GM04504 (cell line): ENCODE data around the gene NCR2.

Experiments
- DNase-seq: peaks from one replicate; pipeline ENCODE4 v3.0.0-alpha.2; 2012; ENCODE audit warnings: low read depth

The NCR2 gene

DNA sequence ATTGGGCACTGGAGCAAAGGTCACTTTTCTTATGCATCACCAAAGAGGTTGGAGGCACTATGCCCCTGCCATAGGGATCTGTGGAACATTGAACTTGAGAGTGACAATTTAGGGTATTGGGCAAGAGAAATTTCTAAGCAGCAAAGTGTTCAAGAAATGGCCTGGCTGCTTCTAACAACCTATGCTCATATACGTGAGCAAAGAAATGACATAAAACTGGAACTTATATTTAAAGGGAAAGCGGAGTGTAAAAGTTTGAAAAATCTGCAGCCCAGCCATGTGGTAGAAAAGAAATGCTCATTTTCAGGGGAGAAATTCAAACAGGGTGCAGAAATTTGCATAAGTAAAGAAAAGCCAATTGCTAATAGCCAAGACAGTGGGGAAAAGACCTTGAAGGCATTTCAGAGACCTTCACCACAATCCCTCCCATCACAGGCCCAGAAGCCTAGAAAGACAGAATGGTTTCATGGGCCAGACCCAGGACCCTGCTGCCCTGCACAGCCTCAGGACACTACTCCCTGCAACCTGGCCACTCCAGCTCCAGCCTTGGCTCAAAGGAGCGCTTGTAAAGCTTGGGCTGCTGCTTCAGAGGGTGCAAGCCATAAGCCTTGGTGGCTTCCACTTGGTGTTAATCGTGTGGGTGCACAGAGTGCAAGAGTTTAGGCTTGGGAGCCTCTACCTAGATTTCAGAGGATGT, 24.4 kb downstream of the NCR2 start:
- no peak for DNase-seq

DNA sequence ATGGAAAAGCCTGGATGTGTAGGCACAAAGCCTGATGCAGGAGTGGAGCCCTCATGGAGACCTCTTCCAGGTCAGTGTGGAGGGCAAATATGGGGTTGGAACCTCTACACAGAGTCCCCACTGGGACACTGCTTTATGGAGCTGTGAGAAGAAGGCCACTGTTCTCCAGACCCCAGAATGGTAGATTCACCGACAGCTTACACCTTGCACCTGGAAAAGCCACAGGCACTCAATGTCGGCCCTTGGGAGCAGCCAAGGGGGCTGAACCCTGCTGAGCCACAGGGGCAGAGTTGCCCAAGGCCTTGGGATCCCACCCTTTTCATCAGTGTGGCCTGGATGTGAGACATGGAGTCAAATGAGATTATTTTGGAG, 24.9 kb downstream of the NCR2 start:
- no peak for DNase-seq

DNA sequence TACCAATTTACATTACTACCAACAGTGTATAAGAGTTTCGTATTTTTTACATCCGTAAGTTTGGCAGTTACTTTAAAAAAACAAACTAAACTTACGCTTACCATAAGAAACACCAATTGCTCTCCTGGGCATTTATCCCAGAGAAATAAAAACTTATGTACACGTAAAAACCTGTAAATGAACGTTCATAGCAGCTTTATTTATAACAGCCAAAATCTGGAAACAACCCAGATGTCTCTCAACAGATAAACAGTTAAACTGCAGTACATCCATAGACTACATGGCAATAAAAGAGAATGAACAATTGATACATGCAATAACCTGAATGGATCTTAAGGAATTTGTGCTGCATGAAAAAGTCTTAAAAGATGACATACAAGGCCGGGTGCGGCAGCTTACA, 30.7 kb downstream of the NCR2 start:
- no peak for DNase-seq

DNA sequence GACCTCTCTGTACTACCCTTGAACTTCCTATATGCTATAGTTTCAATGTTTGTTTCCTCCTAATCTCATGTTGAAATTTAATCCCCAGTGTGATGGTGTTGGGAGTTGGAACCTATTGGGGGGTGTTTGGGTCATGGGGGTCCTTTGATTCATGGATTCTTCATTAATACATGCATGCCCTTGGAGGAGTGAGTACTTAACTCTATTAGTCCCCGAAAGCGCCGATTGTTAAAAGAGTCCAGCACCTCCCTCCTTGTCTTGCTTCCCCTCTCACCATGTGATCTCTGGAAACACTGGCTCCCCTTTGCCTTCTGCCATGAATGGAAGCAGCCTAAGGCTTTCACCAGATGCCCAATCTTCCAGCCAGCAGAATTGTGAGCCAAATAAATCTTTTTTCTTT, 31.7 kb downstream of the NCR2 start:
- DNase-seq: no peak

DNA sequence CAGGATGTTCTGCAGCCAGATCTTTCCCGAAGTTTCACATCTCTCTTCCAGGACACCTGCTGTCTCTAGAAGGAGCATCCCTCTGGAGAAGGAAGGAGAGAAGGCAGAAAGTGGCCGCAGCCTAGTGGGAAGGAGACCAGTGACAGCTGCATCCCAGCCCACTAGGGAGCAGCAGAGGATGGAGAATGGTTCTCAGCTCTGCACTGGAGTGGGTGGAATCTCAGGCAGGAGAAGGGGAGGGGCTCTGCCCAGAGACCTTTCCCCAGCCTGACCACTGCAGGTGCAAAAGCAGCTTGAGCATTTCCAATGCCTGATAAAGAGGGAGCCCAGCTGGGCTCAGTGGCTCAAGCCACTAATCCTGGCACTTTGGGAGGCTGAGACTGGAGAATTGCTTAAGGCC, 32.3 kb downstream of the NCR2 start:
- peak; percentile 22 for DNase-seq

DNA sequence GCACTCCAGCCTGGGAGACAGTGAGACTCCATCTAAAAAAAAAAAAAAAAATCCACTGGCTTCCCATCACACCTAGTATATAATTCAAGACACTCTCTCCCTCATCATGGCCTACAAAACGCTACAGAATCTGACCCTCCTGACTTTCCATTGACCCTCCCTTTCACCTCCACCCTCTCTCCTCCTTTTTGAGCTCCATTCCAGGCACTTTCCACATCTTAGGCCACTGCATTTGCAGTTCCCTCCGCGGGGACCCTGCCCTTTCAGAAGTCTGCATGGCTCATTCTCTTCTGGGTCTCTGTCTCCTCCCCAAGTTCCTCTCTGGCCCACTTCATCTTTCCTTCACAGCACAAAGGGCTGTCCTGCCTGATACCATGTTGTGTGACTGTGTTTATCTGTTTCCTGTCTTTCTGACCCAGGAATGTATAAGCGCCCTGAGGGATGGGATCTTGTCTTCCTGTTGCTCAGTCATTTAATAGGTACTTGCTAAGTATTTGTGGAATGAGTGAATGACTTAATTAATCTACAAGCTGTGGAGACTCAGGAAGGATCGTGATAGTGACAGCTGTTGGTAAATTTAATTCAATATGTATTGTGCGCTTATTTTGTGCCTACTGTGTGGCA, 35.2 kb downstream of the NCR2 start:
- no peak for DNase-seq

DNA sequence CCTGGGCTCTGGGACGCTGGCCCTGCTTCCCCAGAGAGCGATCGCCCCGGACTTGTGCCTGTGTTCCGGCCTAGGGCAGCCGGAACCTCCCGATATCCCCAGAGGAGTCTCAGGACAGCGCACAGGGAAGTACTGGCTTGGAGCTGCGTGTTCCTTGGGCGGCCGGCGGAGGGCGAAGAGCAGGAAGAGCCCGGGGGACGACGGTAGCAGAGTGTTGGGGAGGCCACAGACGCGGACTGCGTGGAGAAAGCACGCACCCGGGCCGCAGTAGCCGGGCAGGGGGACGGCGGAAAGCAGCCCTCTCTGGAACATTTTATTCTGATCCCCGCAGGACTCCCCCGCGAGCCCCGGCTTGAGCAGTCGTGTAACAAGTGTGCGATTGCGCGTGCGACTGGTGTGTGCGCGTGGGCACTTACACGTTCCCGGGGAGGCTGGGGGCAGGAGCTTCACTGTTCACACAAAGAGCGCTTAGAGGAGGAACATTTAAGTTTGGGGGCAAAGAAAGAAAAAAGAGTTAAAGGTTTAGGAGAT, 36.1 kb downstream of the NCR2 start:
- no peak for DNase-seq

DNA sequence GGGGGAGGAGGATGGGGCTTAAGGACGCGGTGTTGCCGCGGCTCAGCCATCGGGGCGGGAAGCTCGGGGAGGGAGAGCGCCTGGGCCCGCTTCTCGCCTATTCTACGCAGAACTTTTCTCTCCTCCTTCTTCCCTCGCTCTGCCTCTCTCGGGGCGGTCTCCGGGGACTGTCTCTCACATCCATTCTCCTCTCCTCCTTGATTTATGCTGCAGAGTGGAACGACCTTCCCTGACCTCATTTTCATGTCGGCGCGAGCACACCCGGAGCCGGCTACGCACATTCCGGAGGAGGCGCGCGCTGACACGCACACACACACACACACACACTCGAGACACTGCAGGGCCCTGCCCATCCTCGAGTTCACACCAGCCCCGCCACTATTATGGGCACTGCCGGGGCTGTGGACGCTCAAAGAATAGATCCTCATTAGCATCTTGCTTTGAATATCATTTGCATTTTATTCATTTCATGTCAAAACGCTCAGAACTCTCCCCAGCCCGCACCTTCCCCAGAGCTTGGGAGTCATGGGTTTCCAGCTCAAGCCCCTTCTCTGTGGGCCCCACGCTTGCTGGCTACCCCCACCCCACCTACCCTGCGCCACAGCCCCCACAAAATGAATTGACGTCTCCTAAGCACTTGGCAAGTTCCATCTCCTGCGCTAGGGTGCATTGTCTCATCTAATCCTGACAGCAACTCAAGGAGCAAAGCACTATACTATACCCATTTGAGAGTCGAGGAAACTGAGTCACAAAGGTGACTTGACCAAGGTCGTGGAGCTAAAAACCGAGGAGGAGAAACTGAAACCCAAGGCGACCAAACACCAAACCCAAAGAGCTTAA, 36.8 kb downstream of the NCR2 start:
- DNase-seq: no peak

DNA sequence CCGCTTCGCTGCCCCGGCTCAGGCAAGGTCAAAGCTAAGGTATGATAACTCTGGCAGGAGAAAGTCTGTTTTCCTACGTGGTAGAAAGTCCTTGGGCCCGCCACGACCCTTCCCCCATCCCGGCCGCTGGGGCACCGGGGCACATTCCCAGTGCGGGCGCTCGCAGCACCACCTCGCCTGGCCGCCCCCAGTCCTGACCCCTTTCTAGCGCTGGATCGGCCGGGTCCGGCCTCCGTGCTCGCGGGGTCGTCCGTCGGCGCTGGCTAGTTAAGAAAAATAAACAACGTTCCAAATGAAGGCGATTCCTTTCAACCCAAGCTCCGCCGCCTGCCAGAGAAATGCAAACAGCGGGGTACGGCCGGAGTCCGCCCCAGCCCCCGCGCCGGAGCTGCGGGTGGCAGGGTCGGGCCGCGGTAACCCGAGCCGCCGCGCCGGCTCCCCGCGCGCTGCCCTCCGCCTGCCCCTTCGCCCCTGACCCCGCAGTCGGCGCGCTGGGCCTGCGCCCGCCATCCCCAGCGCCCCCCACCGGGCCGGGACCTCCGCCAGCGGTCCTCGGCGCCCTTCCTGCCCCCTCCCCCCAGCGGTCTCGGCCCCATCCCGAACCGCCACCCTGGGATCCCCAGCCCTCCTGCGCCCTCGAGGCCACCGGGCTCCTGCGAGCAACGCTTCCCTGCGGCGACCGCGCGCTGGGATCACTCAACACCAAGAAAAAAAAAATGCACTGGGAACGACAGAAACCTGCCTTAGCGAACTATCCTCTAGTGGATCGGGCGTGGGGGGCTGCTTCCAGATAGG, 37.6 kb downstream of the NCR2 start:
- DNase-seq: no peak

DNA sequence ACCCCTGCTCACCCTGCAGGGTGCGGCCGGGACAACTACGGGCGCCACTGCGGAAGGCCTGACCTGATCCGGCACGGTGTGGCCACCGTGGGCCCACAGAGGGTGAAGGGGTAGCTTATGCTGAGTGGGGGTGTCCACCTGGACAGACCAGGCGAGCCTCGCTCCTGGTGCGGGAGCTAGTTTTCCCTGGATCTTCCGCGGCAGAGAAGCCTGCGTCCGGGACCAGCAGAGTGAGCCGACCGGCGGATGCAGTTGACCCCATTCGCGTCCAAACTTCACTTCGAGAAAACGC, 38.2 kb downstream of the NCR2 start:
- DNase-seq: no peak

DNA sequence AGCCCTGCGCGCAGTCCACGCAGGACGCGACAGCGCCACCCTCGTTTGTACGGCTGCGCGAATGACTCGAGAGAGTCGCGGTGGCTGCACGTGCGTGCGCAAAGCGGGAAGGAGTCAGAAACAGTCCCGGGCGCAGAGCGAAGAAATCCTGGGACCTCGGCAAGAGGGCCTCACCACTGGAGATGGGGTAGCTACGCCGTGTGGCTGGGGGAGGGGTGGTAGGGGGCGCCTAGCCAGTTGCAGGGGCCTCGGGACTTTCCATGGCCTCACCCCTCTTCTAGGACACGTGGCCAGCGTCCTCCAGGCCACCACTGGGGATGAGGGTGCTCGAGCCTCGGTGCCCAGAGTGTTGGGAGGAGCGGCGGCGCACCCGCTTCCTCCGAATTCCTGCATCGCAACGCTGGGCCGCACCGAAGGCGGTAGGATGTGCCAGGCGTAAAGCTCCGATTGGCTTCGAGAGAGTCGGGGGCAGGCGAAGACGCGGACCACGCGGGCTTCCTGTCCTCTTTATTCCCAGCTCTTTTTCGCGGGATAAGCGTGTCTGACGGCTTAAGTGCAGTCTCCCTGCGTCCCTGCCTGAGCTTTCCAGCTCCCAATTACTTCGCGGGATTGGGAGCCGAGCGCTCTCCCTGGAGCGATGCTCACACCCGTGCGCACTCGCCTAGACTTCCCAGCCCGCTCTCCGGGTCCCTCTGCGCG, 38.7 kb downstream of the NCR2 start:
- no peak for DNase-seq

DNA sequence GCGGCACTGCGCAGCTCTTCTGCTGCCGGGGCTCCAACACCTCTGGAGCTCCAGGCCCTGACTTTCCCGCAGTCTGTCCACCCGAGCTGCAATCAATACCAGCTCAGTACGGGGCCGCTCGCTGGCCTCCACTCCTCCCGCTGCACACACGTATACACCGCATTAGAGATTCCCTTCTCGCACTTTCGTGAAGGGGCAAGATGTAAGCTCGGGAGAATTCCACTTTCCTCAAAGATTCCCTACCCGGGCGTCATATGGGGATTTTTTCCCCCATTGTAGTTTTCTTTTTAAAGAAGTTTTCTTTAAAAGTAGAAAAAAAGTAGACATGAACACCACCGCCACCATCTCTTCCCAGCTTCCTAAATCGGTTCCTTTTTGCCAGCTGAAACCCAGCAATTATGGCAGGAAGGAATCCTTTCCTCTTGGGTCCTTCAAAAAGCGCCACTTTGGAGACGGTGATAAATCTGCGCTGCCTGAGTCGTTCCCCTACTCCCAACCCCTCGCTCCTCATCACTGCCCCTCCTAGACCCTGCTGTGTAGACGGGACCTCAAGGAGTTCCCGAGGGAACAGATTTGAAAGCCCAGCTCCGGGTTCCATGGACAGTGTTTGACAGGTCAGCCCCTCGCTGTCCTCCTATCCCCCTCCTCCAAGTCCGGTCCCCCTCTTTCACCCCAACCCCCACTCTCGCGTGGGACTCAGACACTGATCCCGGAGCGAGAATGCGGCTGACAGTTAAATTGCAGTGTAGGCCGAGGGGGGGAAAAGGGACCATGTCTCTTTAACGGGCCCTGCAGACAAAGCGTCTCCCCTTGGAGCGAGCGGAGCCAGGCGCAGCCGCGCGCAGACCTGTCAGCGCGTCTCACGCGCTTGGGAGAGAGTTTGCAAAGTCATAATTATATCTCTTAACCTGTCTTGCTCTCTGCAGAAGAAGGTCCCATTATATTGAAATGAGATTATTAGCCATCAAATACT, 39.5 kb downstream of the NCR2 start:
- no peak for DNase-seq

DNA sequence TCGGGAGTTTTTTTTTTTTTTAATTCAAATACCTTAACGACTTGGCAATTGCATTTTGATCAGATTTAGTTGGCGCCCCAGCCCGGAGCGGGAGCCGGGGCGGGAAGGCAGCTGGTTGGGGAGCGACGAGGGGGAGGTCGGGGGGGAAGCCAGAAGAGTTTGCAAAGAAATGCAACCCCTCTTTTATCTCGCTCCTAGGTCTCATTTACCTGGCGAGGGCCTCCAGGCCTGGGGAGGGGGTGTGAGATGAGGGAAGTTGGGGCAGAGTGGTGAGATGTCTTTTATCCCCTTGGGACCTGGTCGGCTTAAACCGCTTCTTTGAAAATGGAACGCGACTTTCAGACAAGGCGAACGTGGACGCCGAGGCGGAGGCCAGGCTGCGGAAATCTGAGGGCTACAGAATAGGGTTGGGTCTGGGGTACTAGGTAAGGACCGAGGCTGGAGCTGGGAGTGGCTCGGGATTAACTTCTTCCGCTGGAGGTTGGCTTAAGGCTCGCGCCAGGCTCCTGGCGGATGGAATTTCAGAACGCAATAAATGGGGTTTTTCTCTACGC, 40.3 kb downstream of the NCR2 start:
- no peak for DNase-seq

DNA sequence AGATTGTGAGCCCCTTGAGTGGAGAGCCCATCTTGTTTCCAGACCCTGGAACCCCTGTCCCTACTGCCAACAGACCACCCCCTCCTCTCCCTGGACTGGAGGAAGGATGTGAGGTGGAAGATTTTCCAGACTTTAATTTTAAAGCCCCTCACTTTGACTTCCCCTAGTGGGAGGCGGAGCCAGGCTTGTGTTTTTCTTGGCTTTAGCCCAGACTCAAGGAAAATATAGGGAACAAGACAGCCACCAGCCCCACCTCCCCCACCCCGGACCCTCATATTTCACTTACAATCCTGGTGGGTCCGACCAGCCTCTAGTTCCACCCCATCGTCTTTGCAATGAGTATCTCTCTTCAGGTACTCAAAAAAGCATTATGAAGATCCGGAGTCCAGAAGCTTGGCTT, 40.8 kb downstream of the NCR2 start:
- no peak for DNase-seq

DNA sequence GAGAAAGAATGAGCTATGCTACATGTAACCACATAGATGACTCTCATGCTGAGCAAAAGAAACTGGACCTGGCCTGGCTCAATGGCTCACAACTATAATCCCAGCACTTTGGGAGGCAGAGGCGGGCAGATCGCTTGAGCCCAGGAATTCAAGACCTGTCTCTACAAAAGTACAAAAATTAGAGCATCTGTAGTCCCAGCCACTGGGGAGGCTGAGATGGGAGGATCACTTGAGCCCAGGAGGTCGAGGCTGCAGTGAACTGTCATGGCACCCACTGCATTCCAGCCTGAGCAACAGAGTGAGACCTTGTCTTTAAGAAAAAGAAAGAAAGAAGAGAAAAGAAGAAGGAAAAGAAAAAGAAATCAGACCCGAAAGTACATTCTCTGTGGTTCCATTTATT, 41.7 kb downstream of the NCR2 start:
- DNase-seq: no peak

DNA sequence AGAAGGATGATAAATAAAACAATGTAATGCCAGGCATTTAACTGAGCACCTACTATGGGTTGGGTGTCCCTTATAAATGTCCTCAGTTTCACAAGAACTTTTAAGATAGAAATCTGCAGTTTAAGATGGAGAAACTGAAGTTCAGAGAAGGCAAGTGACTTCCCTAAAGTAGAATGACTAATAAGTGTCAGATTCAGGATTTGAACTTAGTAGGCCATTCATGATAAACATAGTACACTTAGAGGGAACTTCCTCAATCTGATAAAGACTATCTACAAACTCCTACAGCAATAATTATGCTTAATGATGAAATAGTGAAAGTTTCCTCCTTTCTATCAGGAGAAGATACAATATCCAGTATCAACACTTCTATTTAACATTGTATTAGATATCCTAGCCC, 43.9 kb downstream of the NCR2 start:
- no peak for DNase-seq

DNA sequence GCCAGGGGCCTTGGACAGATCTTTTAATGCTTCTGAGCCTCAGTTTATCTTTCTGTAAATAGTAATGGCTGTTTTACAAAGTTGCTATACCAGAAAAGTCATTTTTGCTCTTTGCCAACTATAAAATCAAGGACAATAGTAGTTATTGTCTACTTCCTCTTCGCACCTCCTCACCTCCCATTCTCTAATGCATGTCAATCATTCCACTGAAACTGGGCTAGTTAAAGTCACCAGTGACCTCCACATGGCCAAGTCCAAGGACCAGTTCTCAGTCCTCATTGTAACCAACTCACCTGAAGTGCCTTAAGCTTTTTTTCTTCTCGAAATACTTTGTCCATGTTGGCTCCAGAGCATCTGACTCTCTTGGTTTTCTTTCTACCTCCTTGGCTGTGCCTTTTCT, 51.2 kb downstream of the NCR2 start:
- DNase-seq: no peak

DNA sequence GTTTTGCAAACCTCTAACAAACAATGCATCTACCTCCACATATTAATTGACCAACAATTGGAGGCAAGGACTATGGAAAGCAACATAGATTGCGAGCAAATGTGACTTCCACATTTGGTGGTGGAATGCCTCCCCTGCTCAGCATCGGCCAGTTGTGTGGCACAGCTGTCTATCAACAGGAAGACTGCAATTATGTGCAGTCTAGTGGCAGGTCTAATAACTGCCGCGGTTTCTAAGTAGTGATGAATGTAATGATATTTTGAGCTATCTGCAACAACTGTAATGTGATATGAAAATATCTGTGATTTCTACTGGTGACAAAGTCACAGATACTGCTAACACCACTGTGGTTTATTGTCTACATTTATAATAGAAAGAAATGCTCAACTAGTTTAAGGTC, 56.8 kb downstream of the NCR2 start:
- DNase-seq: no peak

DNA sequence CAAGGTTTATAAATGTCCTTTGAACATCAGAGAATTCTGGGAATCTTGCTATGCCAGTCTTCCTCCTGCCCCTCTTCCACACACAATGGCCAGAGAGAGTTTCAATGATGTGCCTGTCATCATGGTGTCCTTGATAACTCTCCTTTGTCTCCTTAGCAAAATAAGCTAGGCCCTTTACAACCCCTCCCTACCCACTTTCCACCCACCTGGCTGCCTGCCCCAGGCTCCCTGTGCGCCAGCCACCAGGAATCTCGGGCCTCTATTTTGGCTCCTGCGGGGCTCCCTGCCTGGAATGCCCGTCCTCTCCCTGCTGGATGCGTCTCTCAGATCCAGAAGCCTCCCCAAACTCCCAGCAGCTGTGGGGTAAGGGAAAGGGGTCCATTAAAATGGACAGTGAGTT, 60.9 kb downstream of the NCR2 start:
- no peak for DNase-seq

DNA sequence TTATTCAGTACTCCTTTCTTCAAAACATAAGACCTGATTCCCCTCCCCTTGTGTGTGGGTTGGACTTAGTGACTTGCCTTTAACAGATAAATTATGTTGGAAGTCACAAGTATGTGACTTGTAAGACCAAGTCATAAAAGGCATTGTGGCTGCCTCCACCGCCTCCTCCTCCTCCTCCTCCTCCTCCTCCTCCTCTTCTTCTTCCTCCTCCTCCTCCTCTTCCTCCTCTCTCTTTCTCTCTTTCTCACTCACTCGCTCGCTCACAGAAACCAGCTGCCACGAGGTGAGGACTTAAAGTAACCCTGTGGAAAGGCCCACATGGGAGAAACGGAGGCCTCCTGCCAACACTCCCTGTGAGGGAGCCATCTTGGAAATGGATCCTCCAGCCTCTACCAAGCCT, 64.0 kb downstream of the NCR2 start:
- DNase-seq: no peak
